Tongue (tissue), 2 donors: ENCODE results near the gene LIMD2. TPM values are rescaled to one million over a fixed set of nuclear protein-coding genes. Genes with fewer than 3 reads are reported as not detected.

Experiments
- DNase-seq: peaks from one replicate; pipeline ENCODE4 v3.0.0-alpha.2; 2015
- total RNA-seq: library from RNA; depleted of rRNA; stranded (reverse); fragments of >200 nt; gene quantifications from one replicate; pipeline ENCODE4 v1.2.3, GENCODE V29; 2014

The LIMD2 gene
- total RNA-seq, 1 donor from 2014 or later: 9.9 TPM

DNA sequence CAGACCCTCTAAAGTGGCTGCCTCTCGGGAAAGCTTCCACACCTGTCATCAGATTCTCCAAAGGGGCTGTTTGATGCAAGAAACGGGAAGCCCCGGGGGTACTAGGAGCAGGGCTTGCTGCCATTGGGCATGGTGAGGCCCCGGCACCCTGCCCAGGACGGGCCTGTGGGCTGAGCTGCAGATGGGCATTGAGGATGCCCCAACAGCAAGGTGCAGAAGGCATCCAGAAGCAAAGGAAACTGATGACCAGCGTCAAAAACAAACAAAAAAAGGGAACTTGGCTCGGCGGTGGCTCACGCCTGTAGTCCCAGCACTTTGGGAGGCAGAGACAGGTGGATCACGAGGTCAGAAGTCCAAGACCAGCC, 1.5 kb upstream of the LIMD2 start:
- DNase-seq: no peak

DNA sequence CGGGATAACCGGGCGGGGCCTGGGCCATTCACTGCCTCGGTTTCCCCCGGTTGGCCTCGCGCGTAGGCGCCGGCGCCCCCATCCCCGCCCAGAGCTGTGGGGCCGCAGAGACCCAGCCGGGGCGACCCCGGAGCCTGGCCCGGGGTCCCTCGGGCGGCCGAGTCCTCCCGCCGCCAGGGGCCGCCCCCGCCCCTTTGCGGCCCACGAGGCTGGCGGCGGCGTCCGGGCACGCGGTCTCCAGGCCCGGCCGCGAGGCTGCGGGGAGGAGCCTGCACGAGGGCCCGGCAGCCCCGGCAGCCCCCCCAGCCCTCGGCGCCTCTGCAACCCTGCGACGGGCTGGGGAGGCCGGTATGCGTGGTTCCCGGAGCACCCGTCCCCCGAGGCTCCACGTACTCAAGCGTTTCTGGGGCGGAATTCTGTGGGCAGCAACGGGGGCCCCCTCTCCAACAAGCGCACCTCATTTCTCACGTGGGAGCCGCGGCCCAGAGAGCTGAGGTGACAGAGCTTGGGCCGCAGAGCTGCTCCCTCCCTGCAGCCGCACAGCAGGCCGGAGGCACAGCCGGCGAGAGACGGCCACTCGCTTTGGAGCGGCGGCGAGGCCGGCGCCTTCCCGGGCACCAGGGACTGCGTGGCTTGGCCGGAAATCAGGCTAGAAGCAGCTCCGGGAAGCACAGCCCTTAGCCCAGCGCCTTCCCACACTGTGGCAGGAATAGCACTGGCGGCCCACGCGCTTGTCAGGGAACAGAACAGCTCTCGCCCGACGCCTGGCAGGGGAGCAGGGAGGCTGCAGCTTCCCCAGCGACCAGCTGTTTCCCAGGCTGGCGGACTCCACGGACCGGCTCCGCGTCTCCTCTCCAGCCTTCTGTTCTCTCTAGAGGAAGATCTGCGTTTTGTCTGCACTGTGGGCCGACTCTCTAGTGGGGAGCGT, 867 bp upstream of the LIMD2 start:
- peak; percentile 61 for DNase-seq

DNA sequence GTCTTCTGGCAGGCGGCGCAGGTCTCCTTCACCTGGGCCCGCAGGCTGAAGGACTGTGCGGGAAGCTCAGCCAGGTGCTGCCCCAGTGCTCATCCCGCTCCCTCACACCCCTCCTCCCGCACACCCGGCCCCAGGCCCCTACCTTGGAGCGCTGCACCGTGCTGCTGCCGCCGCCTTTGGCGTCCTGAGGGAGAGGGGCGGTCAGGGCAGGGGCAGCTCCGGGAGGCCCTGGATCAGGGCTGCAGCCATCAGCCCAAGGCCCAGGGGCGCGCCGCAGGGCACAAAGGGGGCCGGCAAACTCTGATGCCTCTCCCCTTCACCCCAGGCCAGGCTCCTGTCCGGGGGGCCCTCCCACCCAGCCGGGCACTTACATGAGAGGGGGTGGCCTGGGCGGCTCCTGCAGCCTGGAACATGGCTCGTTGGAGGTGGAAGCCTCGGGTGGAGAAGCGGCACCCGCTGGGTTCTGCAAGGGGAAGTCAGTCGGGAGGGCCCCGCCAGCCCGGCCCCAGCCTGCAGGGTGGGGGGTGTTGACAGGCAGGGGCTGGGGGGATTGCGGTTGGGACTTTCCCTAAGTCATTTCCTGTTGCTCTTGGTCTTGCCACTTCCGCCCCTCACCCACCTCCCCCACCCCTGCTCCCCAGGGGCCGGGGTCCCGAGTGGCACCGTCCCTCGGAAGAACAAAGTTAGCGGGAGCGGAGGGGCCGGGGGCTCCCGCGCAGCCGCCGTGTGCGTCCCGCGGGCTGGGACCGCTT, 863 bp downstream of the LIMD2 start:
- DNase-seq: peak; percentile 35

DNA sequence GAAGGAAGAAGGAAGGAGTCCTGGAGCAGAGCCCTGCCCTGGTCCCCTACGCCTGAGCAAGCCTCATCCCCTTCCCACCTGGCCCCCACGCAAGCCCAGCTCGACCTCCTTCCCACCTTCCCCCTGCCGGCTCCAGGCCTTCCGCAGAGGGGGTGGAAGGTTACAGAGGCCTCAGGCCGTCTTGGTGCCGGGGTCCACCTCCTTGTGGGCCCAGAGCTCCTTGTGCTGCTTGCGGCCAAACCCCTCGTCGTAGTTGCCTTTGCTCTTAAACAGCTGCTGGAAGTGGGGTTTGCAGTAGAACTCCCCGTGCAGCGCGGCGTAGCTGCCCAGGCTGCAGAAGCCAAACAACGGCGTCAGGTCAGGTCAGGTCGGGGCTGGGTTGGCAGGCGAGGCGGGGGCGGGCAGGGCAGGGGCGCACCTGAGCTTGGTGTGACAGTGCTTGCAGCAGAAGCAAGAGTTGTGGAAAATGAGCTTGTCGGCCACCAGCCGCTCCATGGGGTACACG, 1.5 kb downstream of the LIMD2 start:
- DNase-seq: no peak

DNA sequence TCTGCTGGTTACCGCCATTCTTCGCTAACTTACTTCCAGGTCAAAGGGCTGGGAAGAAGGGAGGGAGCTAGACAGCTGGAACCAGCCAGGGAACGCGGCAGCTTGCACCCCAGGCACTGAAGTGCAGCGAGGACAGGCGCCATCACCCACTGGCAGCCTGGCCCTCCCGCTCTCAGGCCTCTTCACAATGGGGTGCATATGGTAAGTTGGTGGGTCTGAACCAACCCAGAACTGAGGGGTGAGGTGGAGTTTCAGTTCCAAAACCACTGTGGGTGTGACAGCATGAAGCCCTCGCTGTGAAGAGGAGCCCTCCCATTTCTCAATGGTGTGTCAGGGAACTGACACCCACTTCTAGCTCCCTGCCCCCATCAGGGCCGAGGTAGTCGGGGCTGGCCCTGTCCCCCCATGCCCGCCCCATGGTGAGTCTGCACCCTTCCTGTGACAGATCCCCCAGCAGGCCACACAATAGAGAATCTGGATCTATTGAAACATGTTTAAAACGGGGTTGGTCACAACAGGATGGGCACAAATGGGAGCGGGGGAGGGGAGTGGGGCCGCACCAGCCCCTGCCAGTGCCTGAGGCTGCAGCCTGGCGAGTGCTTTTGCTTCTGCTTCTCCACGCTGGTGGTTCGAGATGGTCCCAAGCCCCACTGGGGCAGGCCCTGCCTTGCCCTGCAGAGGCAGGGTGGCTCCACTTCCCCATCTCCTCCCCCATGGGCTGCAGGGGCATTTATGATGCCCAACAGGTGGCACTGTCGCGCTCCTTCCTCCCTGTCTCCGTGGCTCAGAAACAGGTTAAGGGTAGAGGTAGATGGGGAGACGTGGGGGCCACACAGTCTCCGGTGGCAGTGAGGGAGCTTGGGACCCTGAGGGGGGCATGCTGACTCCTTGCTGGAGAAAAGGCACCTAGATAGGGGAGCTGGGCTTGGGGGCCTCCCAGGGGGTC, 2.3 kb downstream of the LIMD2 start:
- peak; percentile 21 for DNase-seq

DNA sequence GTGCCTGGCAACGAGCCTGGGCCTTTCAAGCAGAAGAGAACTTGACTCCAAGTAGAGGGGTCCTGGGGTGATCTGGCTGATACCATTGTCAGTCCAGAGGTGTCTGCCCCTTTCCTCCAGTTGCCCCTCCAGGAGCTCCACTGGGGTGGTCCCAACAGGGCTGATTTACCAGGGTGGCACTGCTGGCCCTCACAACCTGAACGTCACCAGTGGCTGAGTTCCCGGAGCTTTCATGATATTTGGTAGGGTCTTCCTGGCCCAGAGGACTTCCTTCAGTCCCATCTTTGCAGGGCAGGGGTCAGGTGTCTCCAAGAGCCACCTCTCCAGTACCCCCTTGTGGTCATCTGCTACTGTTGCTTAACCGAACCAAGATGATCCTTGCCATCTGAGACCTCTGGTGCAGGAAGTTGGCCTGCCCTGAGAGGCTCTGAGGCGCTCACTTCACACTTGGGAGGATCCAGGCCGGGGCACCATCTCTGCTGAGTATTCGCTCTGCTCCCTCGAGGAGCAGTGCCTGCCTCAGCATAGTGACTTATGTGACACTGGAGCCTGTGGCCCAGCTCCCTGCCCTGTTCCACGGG, 3.5 kb downstream of the LIMD2 start:
- peak; percentile 17 for DNase-seq

DNA sequence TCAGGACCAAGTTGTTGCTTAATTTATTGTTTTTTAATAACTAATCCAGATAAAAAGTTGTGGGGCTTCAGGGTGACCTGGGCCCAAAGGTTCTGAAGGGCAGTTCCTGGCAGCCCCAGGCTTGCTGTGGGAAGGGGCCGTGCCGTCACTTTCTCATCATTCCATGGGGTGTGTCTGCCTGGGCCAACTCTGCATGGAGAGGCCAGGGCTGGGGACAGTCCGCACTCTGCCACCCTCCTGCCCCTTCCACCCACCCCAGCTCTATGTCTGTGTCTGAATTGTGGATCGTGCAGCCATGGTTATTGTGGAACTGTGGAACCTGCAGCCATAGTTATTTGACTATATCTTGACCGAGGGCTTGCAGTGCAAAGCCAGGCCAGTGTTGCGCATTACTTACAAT, 4.0 kb downstream of the LIMD2 start:
- no peak for DNase-seq

DNA sequence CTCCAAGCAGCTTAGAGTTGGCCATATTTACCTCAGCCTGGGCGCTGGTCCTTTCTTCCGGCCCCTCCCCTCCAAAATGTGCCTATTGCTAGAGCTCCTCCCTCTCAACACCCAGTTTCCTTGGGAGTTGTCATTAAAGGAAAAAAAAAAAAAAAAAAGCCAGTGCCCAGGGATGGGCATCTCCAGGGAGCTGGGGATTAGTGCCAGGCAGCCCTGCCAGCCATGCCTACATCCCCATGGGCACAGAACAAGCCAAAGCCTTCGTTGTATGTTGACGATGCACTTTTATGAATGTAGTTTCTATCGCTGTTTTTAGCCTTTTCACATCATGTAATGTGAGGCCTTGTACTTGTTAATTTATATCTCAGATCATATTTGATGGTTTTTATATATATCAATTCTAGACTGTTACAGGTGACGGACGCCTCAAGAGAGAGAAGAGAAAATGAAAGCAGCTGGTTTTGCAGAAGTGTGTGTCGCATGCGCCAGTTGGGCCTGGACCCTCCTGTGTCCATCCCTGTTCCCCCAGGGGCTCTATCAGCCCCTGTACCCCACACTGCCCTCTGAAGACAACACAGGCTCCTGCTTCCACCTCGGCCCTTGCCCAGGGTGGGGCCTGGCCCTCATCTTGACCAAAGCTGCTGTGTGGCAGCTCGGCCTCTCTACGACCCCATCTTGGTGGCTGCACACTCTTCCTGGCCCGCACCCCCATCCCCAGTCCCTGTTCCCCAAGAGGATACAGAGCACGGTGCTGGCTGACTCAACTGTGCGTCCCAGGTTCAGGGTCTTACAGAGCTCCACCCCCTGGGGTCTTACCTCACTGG, 4.8 kb downstream of the LIMD2 start:
- DNase-seq: no peak

DNA sequence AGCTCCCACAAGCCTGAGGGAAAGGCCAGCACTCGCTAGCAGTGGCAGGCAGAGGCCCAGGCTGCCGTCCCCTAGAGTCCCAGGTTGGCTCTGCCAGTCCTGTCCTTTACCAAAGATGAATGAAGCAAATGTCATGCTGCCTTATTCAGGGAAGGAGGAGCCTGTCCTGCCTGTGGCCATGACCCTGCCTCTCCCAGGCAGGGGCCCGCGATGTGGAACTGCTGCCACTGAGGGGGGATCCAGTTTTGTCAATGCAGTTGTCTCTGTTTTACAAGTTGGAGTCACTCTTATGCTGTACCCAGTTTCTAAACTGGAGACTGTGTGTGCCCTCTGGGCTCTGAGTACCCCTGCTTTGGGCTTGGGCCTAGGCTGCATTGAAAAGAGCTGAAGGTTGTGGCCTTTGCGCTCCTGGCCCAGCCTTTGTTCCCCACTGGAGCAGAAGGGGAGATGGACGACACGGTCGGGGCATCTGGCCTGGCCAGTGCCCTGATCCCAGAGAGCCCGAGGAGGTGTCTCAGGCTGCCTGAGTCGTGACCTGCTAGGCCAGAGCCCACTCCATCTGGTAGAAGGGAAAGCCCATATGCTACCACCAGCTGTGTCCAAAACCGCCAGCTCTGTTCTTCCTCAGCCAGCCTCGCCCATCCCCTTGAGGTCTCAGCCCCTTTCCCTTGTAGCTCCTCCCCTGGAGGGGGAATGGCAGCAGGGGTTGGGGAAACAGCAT, 5.5 kb downstream of the LIMD2 start:
- no peak for DNase-seq

DNA sequence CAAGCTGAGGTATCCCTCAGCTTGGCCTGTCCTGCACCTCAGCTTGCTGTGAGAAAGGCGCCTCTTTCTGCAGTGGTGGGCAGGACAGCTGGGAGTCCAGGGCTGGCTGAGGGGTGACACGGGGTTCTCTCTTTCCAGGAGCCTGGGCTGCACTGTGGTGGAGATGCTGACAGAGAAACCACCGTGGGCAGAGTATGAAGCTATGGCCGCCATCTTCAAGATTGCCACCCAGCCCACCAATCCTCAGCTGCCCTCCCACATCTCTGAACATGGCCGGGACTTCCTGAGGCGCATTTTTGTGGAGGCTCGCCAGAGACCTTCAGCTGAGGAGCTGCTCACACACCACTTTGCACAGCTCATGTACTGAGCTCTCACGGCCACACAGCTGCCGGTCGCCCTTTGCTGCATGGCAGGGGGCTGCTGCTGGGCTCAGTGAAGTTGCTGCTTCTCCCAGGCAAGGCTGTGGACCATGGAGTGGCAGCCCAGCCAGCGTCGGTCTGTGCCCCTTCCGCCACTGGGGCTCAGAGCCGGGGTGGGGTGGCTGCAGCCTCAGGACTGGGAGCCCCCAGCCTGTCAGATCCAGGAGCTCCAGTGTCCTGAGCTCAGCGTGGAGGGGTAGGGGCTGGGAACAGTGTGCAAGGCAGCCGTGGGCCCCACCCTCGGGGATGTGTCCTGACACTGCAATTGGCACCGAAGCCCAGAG, 6.4 kb downstream of the LIMD2 start:
- DNase-seq: no peak

DNA sequence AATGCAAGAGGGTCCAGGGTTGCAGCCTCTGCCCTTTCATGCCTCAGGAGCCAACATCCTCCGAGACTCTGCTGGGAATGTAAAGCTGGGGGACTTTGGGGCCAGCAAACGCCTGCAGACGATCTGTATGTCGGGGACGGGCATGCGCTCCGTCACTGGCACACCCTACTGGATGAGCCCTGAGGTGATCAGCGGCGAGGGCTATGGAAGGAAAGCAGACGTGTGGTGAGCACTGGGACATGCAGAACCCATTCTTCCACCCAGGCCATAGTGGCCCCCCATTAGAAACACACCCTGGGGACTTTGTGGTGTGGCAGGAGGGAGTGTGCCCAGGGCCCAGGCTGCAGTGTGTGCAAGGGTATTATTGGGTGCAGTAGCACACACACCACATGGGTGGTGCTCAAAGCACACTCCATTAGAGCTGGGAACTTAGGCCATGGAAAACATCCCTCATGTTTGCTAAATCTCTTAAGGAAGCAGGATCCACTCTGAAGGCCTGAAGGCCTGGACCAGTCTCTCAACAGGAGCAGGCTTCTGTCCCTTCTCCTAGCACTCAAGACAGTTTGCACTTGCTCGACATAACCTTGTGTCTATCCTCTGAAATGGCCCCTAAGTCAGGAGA, 7.6 kb downstream of the LIMD2 start:
- no peak for DNase-seq

DNA sequence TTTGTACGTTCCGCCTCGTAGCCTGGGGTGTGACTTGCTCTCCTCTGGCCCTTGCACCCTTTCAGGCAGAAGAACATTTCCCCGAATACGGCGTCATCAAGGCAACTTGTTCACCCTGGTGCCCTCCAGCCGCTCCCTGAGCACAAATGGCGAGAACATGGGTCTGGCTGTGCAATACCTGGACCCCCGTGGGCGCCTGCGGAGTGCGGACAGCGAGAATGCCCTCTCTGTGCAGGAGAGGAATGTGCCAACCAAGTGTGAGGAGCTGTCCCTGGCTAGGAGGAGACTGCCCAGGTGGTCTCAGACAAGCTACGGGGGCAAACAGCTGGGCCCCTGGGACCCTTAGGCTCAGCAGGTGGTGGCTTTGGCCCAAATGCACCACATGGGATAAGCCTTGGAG, 10.4 kb downstream of the LIMD2 start:
- DNase-seq: no peak

DNA sequence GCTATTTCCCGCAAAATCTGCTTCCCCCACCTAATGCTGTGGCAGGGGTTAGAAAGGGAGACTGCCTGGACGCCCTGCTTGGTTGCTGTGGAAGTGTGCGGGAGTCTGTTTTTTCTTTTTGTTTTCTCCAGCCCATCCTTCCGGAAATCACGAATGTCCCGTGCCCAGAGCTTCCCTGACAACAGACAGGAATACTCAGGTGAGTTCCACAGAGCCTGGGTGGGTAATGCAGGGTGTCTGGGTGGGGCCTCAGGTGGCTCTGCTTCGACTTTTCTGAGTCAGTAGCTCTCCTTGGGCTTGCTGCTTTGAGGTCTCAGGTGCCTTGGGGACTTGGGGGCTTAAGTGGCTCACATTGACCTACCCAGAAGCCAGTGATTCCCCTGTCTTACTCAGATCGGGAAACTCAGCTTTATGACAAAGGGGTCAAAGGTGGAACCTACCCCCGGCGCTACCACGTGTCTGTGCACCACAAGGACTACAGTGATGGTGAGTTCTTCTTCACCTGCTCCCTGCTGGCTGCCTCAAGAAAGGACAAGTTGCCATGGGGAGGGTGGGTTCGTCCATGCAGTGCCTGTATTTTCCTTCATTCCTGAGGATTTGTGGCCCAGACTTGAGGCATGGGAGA, 11.4 kb downstream of the LIMD2 start:
- no peak for DNase-seq

DNA sequence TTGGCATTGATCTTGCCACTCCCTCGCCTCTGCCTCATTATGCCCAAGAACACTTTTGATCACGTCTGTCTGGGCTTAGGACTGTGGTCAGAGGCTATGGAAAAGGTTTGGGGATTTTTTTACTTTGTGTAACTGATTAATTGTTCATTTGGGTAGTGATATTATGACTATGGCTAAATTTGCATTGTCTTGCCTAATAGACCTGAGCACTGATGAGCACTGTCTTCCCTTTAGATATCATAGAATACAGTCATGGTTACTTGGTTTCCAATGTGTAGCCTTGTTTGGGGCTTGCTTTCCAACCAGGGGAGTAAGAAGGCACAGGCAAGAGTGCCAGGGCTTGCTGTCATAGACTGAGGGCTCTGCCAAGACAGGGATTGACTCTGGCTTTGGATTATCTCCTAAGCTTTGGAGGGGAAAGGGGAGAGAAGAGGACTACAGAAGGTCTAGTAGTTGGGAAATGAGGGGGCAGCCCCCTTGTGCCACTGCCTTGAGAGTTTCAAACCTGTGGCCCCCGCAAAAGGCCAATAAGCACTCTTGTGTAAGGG, 13.7 kb downstream of the LIMD2 start:
- no peak for DNase-seq

DNA sequence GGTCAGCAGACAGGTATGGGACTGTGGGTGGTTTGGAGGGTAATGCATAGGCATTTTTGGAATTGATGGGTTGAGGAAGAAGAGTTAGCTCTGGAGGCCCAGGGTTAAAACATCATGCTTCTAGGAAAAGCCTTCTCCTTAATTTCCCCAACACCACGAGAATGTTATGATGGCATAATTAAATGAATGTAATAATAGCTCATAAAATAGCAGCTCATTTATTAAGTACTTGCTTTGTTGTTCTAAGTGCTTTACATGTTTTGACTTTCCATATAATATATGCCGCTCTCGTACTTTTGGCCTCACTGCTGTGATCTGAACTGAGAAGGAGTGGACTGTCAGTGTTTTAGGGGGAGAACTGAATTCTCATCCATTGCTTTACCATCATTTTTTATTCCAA, 14.3 kb downstream of the LIMD2 start:
- no peak for DNase-seq

DNA sequence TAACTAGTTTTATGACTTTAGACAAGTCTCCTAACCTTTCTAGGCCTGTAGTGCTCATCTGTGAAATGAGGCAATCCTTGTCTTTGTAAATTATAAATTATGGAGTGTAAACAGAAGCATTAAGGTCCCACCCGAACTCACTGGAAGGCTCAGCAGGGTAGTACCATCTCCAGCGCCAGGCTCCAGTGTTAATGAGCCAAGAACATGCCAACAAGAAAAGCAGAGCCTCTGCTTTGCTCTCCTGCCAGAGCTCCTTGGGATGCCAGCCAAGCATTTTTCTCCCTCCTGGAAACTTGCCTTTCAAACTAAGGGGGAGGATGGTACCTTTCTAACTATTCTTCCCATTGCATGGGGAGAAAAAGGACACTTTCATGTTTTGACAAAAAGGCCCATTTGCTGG, 14.9 kb downstream of the LIMD2 start:
- no peak for DNase-seq

DNA sequence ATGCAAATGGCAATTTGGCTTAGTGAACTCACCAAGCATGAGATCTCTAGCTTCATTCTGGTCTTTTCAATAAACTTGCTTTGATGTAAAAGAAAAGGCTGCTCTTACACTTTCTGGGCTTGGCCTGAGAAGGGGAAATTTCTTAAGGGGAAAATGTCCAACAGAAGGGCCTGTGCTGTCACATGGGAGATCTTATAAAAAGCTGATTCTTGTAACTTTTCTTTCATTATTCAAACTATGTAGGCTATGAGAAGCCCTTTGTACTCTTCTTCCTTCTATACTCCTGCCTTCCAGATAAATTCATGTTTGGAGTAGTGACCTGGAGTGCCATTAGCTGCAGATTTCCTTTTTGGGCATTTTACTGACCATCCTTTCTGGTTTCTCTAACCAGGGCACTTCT, 16.9 kb downstream of the LIMD2 start:
- DNase-seq: no peak

DNA sequence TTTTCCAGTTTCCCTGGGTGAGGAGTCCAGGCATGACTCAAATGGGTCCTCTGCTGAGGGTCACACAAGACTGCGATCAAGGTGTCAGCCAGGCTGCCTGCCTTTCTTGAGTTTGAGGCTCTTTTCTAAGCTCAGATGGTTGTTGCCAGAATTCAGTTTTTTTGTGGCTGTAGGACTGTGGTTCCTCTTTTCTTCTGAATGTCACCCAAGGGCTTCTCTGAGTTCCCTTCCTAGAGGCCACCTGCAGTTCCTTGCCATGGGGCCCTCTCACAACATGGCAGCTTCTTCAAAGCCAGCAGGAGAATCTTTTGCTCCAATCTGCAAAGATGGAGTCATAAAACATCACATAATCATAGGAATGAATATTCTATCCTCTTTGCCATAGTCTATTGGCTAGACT, 17.5 kb downstream of the LIMD2 start:
- no peak for DNase-seq
